HepG2 (cell line): ENCODE results near the gene ZNF101. TPM values are rescaled to one million over a fixed set of nuclear protein-coding genes. Genes with fewer than 3 reads are reported as not detected.

Experiments
- BRCA1 ChIP-seq: sonication (generic); formaldehyde crosslinking; IDR thresholded peaks from 2 replicates; pipeline ENCODE4 v1.4.0; 2020; ENCODE audit warnings: missing genetic modification reagents
- CBFB ChIP-seq: sonication (generic); formaldehyde crosslinking; IDR thresholded peaks from 2 replicates; pipeline ENCODE4 v1.4.0; 2020; ENCODE audit warnings: missing genetic modification reagents
- CREB1 ChIP-seq, 2 experiments: fragments of 450-650 bp in 1 of 2; IDR thresholded peaks; 2 replicates each; pipeline ENCODE4 v1.6.1; 2016 to 2017; ENCODE audit warnings: control low read depth in 1 of 2, mild to moderate bottlenecking in 1 of 2, missing compliant biosample characterization in 1 of 2, missing genetic modification characterization in 1 of 2
- FOXA3 ChIP-seq: IDR thresholded peaks from 2 replicates; pipeline ENCODE4 v1.6.1; 2016; ENCODE audit warnings: missing genetic modification reagents, missing compliant biosample characterization
- NCOA2 ChIP-seq: sonication (generic); formaldehyde crosslinking; IDR thresholded peaks from 2 replicates; pipeline ENCODE4 v1.8.0; 2022; ENCODE audit warnings: inconsistent platforms
- NR2C2 ChIP-seq: sonication (generic); formaldehyde crosslinking; IDR thresholded peaks from 2 replicates; pipeline ENCODE4 v1.4.0; 2020; ENCODE audit warnings: missing genetic modification reagents, mild to moderate bottlenecking, moderate library complexity, borderline replicate concordance
- POLR2AphosphoS5 ChIP-seq: IDR thresholded peaks from 2 replicates; pipeline ENCODE4 v1.6.1; 2012; ENCODE audit warnings: low read depth, low read length
- SP1 ChIP-seq, 2 experiments: fragments of 450-650 bp in 1 of 2; sonication (generic) in 1 of 2; formaldehyde crosslinking in 1 of 2; IDR thresholded peaks; 2 replicates each; pipeline versions ENCODE4 v1.4.0 to v1.6.1; 2016 to 2020; ENCODE audit warnings: missing genetic modification reagents in 1 of 2
- TRIM24 ChIP-seq: sonication (generic); formaldehyde crosslinking; IDR thresholded peaks from 2 replicates; pipeline ENCODE4 v1.8.0; 2022; ENCODE audit warnings: mild to moderate bottlenecking, missing genetic modification reagents
- ZNF180 ChIP-seq: sonication (generic); formaldehyde crosslinking; IDR thresholded peaks from 2 replicates; pipeline ENCODE4 v1.4.0; 2020; ENCODE audit warnings: low read depth, missing genetic modification reagents, borderline replicate concordance
- ZNF530 ChIP-seq: sonication (generic); formaldehyde crosslinking; IDR thresholded peaks from 2 replicates; pipeline ENCODE4 v1.5.0; 2020; ENCODE audit warnings: low read depth, mild to moderate bottlenecking, missing genetic modification reagents
- ZNF598 ChIP-seq: sonication (generic); formaldehyde crosslinking; IDR thresholded peaks from 2 replicates; pipeline ENCODE4 v1.5.1; 2020; ENCODE audit warnings: mild to moderate bottlenecking, missing genetic modification reagents, borderline replicate concordance
- ZSCAN9 ChIP-seq: IDR thresholded peaks from 2 replicates; pipeline ENCODE4 v1.6.1; 2016; ENCODE audit warnings: borderline replicate concordance
- polyA plus RNA-seq, 8 experiments: library from polyadenylated mRNA; depleted of rRNA in 3 of 8; stranded (reverse) in 7 of 8; unstranded in 1 of 8; fragments of >200 nt; fragmentation: Illumina TruSeq in 4 of 8; extraction: Trizol in 4 of 8; gene quantifications; 2 replicates each; pipeline versions ENCODE4 v1.2.1 to v1.2.3, GENCODE V29; 2011 to 2016; ENCODE audit warnings: low read depth in 4 of 8, missing spikeins in 1 of 8, mixed read lengths in 1 of 8; ENCODE audit not compliant: insufficient read depth in 1 of 8
- total RNA-seq, 5 experiments: library from RNA; depleted of rRNA; stranded (reverse); fragments of >200 nt; fragmentation: Illumina TruSeq; extraction: Trizol; gene quantifications; 2 replicates each; pipeline ENCODE4 v1.2.3, GENCODE V29; 2016; ENCODE audit warnings: low read depth in 1 of 5
- TF ChIP-seq, protein P1 (sequence below): sonication (generic); formaldehyde crosslinking; IDR thresholded peaks from 2 replicates; pipeline ENCODE4 v1.5.0; 2020; ENCODE audit warnings: missing genetic modification reagents
- TF ChIP-seq, protein P2 (sequence below): sonication (generic); formaldehyde crosslinking; IDR thresholded peaks from 2 replicates; pipeline ENCODE4 v1.4.0; 2020; ENCODE audit warnings: missing genetic modification reagents
- TF ChIP-seq, protein P3 (sequence below): sonication (generic); formaldehyde crosslinking; IDR thresholded peaks from 2 replicates; pipeline ENCODE4 v1.5.1; 2020; ENCODE audit warnings: missing genetic modification reagents, mild to moderate bottlenecking, borderline replicate concordance
- TF ChIP-seq, protein P4 (sequence below): sonication (generic); IDR thresholded peaks from 2 replicates; pipeline ENCODE4 v1.6.1; 2016; ENCODE audit warnings: low read depth, borderline replicate concordance
- TF ChIP-seq, protein P5 (sequence below): sonication (generic); formaldehyde crosslinking; IDR thresholded peaks from 2 replicates; pipeline ENCODE4 v1.4.0; 2020; ENCODE audit warnings: mild to moderate bottlenecking, missing genetic modification reagents
- TF ChIP-seq, protein P6 (sequence below): sonication (generic); formaldehyde crosslinking; IDR thresholded peaks from 2 replicates; pipeline ENCODE4 v1.5.0; 2020; ENCODE audit warnings: mild to moderate bottlenecking, low read depth, missing genetic modification reagents, borderline replicate concordance
- TF ChIP-seq, protein P7 (sequence below): sonication (generic); formaldehyde crosslinking; IDR thresholded peaks from 2 replicates; pipeline ENCODE4 v1.4.0; 2020; ENCODE audit warnings: missing genetic modification reagents

The ZNF101 gene
- total and polyA plus RNA-seq, 2 of the 13 experiments (the other 11 are each of a cell fraction or from before 2014, with no cell fraction given) = 12.9 to 28.9 TPM

DNA sequence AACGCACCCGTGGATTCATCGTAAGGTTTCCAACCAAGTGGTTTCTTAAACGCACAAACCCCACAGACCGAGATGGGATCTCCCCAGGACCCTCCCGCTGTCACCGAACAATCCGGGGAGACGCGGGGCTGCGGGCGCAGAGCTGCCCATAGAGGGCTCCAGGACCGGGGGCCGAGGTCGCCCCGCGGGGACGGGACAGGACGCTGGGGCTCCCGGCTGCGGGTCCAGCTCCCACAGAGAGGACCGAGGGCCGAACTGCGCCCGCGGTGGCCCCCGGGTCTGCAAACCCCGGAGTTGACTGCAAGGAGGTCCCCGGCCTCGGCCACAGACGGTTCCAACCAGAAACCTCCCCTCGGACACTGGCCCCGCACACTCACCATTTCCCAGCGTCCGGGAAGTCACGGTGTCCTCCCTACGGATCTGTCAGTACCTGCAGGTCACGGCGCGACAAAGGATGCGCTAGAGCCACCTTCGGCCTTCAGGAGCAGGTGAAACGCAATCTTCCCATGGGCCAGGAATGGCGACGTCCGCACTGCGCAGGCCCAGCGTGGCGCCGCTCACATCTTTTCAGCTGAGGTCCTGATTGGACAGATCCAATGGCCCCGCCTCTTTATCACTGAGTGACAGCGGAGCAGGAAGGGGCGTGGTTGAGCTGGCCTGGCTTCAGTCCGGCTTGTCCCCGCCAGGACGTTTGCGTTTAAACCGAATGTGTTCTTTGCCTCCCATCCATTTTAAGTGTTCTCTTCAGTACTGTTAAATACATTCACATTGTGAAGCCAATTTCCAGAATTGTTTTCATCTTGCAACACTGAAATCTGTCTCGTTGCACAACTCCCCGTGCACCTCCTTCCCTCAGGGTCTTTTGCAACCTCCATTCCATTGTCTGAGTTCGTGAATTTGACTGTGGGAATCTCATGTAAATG lies 64.2 kb downstream of the ZNF101 start, which contains the start of gene ZNF14 (continued):
- TF ChIP-seq, protein P1, sequence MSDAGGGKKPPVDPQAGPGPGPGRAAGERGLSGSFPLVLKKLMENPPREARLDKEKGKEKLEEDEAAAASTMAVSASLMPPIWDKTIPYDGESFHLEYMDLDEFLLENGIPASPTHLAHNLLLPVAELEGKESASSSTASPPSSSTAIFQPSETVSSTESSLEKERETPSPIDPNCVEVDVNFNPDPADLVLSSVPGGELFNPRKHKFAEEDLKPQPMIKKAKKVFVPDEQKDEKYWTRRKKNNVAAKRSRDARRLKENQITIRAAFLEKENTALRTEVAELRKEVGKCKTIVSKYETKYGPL = no peak
- TF ChIP-seq, protein P2, sequence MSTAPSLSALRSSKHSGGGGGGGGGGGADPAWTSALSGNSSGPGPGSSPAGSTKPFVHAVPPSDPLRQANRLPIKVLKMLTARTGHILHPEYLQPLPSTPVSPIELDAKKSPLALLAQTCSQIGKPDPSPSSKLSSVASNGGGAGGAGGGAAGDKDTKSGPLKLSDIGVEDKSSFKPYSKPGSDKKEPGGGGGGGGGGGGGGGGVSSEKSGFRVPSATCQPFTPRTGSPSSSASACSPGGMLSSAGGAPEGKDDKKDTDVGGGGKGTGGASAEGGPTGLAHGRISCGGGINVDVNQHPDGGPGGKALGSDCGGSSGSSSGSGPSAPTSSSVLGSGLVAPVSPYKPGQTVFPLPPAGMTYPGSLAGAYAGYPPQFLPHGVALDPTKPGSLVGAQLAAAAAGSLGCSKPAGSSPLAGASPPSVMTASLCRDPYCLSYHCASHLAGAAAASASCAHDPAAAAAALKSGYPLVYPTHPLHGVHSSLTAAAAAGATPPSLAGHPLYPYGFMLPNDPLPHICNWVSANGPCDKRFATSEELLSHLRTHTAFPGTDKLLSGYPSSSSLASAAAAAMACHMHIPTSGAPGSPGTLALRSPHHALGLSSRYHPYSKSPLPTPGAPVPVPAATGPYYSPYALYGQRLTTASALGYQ (CRISPR knock-in tag) = no peak
- TF ChIP-seq CREB1 (IDR thresholded peaks at IDR 0.05) (0 out of 2 replicates have a peak, but pooled peaks have one; percentile 7), CREB1 (CRISPR knock-in tag; IDR thresholded peaks at IDR 0.05) (no peak), NCOA2 (0 out of 2 replicates have a peak, but pooled peaks have one; percentile 9), POLR2AphosphoS5 (peak; percentile 98), FOXA3 (CRISPR knock-in tag) (no peak), ZSCAN9 (CRISPR knock-in tag) (peak; percentile 62; the same call in 1 of the 2 replicates), SP1 (IDR thresholded peaks at IDR 0.05) (no peak), SP1 (CRISPR knock-in tag; IDR thresholded peaks at IDR 0.05) (peak; percentile 76), ZNF598 (CRISPR knock-in tag) (peak; percentile 92), ZNF180 (CRISPR knock-in tag) (no peak), CBFB (CRISPR knock-in tag) (peak; percentile 61; the same call in 1 of the 2 replicates), ZNF530 (CRISPR knock-in tag) (no peak; the same call in 1 of the 2 replicates), BRCA1 (no peak; the same call in 1 of the 2 replicates), TRIM24 (CRISPR knock-in tag) (no peak), NR2C2 (CRISPR knock-in tag) (no peak)
- TF ChIP-seq, protein P3, sequence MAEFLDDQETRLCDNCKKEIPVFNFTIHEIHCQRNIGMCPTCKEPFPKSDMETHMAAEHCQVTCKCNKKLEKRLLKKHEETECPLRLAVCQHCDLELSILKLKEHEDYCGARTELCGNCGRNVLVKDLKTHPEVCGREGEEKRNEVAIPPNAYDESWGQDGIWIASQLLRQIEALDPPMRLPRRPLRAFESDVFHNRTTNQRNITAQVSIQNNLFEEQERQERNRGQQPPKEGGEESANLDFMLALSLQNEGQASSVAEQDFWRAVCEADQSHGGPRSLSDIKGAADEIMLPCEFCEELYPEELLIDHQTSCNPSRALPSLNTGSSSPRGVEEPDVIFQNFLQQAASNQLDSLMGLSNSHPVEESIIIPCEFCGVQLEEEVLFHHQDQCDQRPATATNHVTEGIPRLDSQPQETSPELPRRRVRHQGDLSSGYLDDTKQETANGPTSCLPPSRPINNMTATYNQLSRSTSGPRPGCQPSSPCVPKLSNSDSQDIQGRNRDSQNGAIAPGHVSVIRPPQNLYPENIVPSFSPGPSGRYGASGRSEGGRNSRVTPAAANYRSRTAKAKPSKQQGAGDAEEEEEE (CRISPR knock-in tag) = peak; percentile 75; the same call in 1 of the 2 replicates
- TF ChIP-seq, protein P4, sequence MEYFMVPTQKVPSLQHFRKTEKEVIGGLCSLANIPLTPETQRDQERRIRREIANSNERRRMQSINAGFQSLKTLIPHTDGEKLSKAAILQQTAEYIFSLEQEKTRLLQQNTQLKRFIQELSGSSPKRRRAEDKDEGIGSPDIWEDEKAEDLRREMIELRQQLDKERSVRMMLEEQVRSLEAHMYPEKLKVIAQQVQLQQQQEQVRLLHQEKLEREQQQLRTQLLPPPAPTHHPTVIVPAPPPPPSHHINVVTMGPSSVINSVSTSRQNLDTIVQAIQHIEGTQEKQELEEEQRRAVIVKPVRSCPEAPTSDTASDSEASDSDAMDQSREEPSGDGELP = 0 out of 2 replicates have a peak, but pooled peaks have one; percentile 7
- TF ChIP-seq, protein P5, sequence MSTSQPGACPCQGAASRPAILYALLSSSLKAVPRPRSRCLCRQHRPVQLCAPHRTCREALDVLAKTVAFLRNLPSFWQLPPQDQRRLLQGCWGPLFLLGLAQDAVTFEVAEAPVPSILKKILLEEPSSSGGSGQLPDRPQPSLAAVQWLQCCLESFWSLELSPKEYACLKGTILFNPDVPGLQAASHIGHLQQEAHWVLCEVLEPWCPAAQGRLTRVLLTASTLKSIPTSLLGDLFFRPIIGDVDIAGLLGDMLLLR = peak; percentile 79; the same call in 1 of the 2 replicates
- TF ChIP-seq, protein P6, sequence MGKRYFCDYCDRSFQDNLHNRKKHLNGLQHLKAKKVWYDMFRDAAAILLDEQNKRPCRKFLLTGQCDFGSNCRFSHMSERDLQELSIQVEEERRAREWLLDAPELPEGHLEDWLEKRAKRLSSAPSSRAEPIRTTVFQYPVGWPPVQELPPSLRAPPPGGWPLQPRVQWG = no peak
- TF ChIP-seq, protein P7, sequence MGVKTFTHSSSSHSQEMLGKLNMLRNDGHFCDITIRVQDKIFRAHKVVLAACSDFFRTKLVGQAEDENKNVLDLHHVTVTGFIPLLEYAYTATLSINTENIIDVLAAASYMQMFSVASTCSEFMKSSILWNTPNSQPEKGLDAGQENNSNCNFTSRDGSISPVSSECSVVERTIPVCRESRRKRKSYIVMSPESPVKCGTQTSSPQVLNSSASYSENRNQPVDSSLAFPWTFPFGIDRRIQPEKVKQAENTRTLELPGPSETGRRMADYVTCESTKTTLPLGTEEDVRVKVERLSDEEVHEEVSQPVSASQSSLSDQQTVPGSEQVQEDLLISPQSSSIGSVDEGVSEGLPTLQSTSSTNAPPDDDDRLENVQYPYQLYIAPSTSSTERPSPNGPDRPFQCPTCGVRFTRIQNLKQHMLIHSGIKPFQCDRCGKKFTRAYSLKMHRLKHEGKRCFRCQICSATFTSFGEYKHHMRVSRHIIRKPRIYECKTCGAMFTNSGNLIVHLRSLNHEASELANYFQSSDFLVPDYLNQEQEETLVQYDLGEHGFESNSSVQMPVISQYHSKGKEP = no peak
